ENCODE results near the gene ZNF222. TPM values are rescaled to one million over a fixed set of nuclear protein-coding genes. Genes with fewer than 3 reads are reported as not detected.

The ZNF222 gene
- 1 to 10 TPM; 3.6 to 5.4 TPM for total RNA-seq

DNA sequence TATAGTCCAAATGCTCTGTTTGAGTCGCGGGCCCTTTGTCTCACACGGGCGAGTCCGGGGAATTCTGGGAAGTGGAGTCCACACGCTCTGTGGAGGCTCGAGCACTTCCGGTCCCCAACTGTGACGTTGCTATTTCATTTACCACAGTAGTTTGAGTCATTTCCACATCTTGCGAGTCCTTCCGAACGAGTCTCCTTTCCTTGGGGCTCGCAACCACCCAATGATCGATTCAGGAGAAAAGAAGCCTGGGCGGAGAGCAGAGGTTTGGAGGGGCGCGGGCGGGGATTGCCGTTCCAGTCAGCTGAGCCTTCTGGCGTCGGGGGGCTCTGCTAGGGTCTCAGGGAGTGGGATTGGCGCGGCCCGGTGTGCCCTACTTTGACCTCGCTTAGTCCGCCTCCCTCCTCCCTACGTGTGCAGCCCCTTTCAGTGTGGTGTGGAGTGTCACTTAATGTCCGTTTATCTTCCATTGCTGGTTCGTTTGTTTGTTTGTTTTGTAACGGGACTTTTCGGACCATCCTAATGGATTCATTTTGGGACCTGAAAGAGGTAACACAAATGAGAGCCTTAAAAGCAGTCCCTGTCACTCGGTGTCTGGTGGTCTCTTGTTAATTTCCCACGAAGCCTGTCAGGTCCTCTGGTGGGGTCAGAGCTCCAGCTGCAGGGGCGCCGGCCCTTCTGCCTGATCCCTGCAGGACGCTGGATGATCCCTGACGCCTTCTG lies at the start of gene ZNF222:
TSS of gene ZNF222 (plus strand) at position 163 of the 720 bp plus-strand sequence. CDS start at position 221, 58 bp downstream.

DNA sequence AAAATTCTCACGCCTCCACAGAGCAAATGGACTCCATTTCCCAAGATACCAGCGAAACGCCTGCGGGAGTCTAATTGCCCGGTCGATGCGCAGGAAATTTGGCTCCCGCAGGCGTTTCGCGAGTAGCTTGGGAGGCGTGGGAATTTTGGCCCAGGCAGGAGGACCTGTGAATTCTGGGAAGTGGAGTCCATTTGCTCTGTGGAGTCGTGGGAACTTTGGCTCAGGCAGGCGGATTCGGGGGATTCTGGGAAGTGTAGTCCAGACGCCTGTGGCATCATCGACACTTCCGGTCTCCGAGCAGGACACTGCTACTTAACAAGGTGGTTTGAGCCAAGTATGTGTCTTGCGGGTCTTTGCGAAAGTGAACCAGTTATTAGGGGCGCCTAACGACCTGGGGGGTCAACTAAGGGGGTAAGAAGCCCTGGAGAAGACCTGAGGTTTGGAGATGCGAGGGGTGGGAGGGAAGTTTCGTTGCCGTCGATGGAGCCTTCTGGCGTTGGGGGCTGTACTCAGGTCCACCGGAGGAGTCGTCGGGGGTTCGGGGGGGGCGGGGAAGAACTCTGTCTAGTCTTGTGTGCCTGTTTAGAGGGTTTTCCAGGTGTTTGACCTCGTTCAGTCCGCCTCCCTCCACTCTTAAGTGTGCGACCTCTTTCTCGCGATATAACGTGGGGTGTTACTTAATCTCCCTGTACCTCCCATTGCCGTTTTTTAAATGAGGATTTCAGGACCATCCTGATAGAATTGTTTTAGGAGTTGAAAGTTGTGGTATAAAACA lies 41.1 kb upstream of the ZNF222 start, which contains the start of gene ZNF155:
TSS of gene ZNF155 (plus strand) at position 277 of the 775 bp plus-strand sequence. CDS start 4,356 bp downstream, outside the sequence.

DNA sequence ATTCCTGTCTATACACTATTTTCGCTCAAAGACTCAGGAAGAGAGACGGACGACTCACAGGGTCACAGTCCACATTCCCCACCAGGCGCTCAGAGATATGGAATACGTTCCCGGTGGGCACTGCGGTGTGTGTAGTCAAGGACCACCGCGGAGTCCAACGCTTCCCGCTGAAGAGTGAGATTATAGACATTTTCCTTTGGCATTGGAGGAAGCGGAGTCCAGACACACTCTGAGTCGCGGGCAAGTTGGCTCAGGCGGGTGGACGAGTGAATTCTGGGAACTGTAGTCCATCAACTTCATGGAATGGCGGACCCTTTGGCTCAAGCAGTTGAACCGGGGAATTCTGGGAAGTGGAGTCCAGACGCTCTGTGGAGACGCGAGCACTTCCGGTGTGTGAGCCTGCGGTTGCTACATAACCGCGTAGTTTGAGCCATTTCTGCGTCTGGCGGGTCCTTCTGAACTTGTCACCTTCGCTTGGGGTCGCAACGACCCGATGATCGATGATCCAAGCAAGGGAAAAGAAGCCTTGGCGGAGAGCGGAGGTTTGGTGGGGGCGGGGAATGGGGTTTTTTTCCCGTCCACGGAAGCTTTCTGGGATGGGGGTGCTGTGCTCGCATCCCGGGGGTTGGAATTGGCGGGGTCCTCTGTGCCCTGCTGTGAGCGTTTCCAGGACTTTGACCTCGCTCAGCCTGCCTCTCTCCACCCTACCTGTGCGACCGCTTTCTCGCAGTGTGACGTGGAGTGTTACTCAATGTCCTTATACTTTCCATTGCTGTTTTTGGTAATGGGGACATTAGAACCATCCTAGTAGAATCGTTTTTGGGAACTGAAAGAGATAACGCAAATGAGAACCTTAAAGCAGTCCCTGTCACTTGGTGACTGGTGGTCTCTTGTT lies 22.4 kb upstream of the ZNF222 start, which contains the start of gene ZNF230:
TSS of gene ZNF230 (plus strand) at position 392 of the 895 bp plus-strand sequence. CDS start 4,122 bp downstream, outside the sequence.

DNA sequence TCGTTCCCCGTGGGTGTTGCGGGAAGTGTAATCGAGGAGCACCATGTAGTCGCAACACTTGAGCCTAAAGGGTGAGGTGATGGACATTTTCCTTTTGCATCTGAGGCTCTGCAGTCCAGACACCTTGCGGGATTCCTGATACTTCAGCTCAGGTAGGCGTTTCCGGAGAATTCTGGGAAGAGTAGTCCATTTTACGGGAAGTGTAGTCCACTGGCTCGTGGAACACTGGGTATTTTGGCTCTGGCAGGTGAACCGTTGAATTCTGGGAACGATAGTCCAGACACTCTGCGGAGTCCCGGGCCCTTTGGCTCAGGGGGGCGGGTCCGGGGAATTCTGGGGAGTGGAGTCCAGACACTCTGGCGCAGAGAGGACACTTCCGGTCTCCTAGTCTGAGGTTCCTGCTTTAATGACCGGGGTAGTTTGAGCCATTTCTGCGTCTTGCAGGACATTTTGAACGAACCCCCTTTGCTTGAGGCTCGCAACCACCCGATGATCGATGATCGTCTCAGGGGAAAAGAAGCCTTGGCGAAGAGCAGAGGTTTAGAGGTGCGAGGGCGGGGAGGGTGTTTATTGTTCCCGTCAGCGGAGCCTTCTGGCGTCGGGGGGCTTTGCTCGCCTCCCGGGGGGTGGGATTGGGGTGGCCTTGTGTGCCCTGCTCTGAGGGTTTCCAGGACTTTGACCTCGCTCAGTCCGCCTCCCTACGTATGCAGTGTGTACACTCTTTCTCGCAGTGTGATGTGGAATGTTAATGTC lies 26.6 kb downstream of the ZNF222 start, which contains the start of gene ZNF223:
TSS of gene ZNF223 (plus strand) at position 387 of the 753 bp plus-strand sequence. CDS start 3,141 bp downstream, outside the sequence.

DNA sequence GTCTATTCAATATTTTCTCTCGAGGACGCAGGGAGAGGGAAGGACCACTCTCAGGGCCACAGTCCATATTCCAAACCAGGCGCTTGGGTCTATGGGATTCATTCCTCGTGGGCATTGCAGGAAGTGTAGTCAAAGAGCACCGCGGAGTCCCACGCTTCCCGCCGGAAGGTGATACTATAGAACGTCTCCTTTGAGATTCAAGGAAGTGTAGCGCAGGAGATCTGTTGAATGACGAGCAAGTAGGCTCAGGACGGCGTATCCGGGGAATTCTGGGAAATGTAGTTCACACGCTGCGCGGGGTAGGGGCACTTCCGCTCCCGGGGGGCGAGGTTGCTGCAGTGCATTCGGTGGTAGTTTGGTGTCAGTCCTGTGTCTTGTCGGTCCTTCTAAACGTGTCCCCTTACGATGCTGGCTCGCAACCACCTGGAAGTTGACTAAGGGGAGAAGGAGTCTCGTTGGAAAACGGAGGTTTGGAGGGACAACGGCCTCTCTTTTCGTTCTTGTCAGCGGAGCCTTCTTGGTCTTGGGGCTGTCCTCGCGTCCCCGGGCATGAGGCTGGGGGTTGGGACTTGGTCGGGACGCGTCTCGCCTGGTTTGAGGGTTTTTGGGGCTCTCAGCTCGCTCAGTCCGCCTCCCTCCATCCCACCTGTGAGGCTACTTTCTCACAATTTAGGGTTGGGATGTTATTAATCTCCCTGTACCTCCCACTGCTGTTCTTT lies 46.8 kb downstream of the ZNF222 start, which contains the start of gene ZNF284:
TSS of gene ZNF284 (plus strand) at position 336 of the 719 bp plus-strand sequence. CDS start 4,231 bp downstream, outside the sequence.

Other genes starting within 250 kb of the ZNF222 start
- gene KCNN4, start 244.4 kb upstream of the ZNF222 start, total RNA-seq = 10 to 100 TPM; 28.8 to 30.4 TPM
- 1 to 10 TPM; 1.2 to 1.6 TPM for gene LYPD5, start 222.9 kb upstream of the ZNF222 start, total RNA-seq
- gene ZNF283, start 198.1 kb upstream of the ZNF222 start, total RNA-seq = 10 to 100 TPM in 1 of 2 experiments, 1 to 10 TPM in 1; 9.2 to 11.8 TPM
- gene ZNF404, start 141.4 kb upstream of the ZNF222 start, total RNA-seq = 1 to 10 TPM; 1.5 to 1.8 TPM
- gene ZNF45, start 90.1 kb upstream of the ZNF222 start, total RNA-seq = 10 to 100 TPM; 15.1 to 15.3 TPM
- 1 to 10 TPM; 1.2 to 1.8 TPM for gene ZNF221, start 74.2 kb upstream of the ZNF222 start, total RNA-seq
- gene ZNF155, start 41.2 kb upstream of the ZNF222 start, total RNA-seq = 1 to 10 TPM; 6.3 to 7.1 TPM
- gene ZNF230, start 22.4 kb upstream of the ZNF222 start, total RNA-seq = 1 to 10 TPM; 5.3 to 6.1 TPM
- gene ZNF223, start 26.7 kb downstream of the ZNF222 start, total RNA-seq = under 1 TPM; 0.35 to 0.48 TPM
- gene ZNF284, start 46.8 kb downstream of the ZNF222 start, total RNA-seq = 1 to 10 TPM; 2.2 to 2.3 TPM
- 10 to 100 TPM; 40.3 to 42.0 TPM for gene ZNF224, start 69.0 kb downstream of the ZNF222 start, total RNA-seq
- 1 to 10 TPM; 5.1 to 5.8 TPM for gene ZNF225, start 88.0 kb downstream of the ZNF222 start, total RNA-seq
- gene ZNF234, start 116.2 kb downstream of the ZNF222 start, total RNA-seq = 10 to 100 TPM; 12.7 to 13.4 TPM
- 10 to 100 TPM; 19.2 to 20.2 TPM for gene ZNF226, start 139.7 kb downstream of the ZNF222 start, total RNA-seq
- gene ZNF227, start 187.2 kb downstream of the ZNF222 start, total RNA-seq = 10 to 100 TPM; 30.7 TPM
- gene ZNF233, start 234.5 kb downstream of the ZNF222 start, total RNA-seq = under 1 TPM; 0.17 to 0.40 TPM